Small intestine (tissue), 16 donors: ENCODE measurements around the gene TMUB2. TPM values are rescaled to one million over a fixed set of nuclear protein-coding genes. Genes with fewer than 3 reads are reported as not detected.
"Not testable (repeated sequence)": the region's sequence is repeated elsewhere in the genome, so short reads cannot be mapped to it uniquely, and the experiment has no call there.

Source experiments
- DNase-seq, 2 donors: peaks; one replicate each; pipeline versions ENCODE4 v3.0.0 to v3.0.0-alpha.2; 2013
- FAIRE-seq: peaks from 2 replicates; lab custom pipeline; 2012; peaks lifted over from hg19 to GRCh38; lab: Jason Lieb, UNC
- H3K27ac ChIP-seq, 3 donors: one replicate each; pipeline ENCODE4 v1.5.1; 2013; ENCODE audit warnings: low read length in 2 of 3, mild to moderate bottlenecking in 2 of 3, control low read depth in 1 of 3, inconsistent platforms in 1 of 3, low read depth in 1 of 3, moderate library complexity in 1 of 3
- H3K27me3 ChIP-seq, 3 donors: one replicate each; pipeline ENCODE4 v1.6.1; 2013; ENCODE audit warnings: low read length in 3 of 3, inconsistent platforms in 1 of 3; ENCODE audit not compliant: control insufficient read depth in 3 of 3, insufficient read depth in 3 of 3
- H3K36me3 ChIP-seq, 3 donors: one replicate each; pipeline ENCODE4 v1.6.1; 2013; ENCODE audit warnings: low read length in 3 of 3, inconsistent platforms in 1 of 3, low read depth in 1 of 3, mild to moderate bottlenecking in 1 of 3, moderate library complexity in 1 of 3; ENCODE audit not compliant: control insufficient read depth in 3 of 3, insufficient read depth in 2 of 3
- H3K4me1 ChIP-seq, 3 donors: one replicate each; pipeline ENCODE4 v1.6.1; 2013; ENCODE audit warnings: low read length in 2 of 3, inconsistent platforms in 1 of 3, low read depth in 1 of 3, mild to moderate bottlenecking in 1 of 3, moderate library complexity in 1 of 3; ENCODE audit not compliant: control insufficient read depth in 3 of 3, insufficient read depth in 2 of 3
- H3K4me3 ChIP-seq, 3 donors: one replicate each; pipeline ENCODE4 v1.5.1; 2013; ENCODE audit warnings: low read length in 3 of 3, control low read depth in 1 of 3, inconsistent platforms in 1 of 3, low read depth in 1 of 3, mild to moderate bottlenecking in 1 of 3, moderate library complexity in 1 of 3
- H3K9me3 ChIP-seq, 2 donors: one replicate each; pipeline ENCODE4 v1.6.1; 2013; ENCODE audit warnings: low read depth in 1 of 2, low read length in 1 of 2; ENCODE audit not compliant: control insufficient read depth in 2 of 2, insufficient read depth in 1 of 2
- WGBS, 3 donors: extraction: QIAGEN DNeasy Blood & Tissue Kit; methylation state at CpG; one replicate each; pipeline ENCODE4 v1.1.7; 2013; 5-methylcytosine and 5-hydroxymethylcytosine counted together
- long read RNA-seq, 10 donors: transcript quantifications; one replicate each; lab custom pipeline, GENCODE V29; 2026
- polyA plus RNA-seq, 4 donors: library from polyadenylated mRNA; stranded (reverse) in 3 of 4; unstranded in 1 of 4; fragments of 200-250 nt in 3 of 4; fragments of 120-200 nt in 1 of 4; gene quantifications; one replicate each; pipeline versions ENCODE4 v1.2.1 to v1.2.3, GENCODE V29; 2013
- donor health status: healthy with polysubstance abuse.
- donor health status: control.
- donor health status: control.
- donor health status: Bipolar disorder and iron deficiency.
- donor health status: healthy.

Gene TMUB2
- polyA plus RNA-seq, result 10 to 100 TPM; 28.7 to 40.2 (median 32.3) TPM
- long read RNA-seq, donor 1, result 0 reads
- long read RNA-seq, donor 2, result 0 reads
- long read RNA-seq, donor 3, partial matches to known transcripts, result 8 of 14 reads
- long read RNA-seq, donor 3, other reads (novel, unspliced or antisense), result 0 of 14 reads
- long read RNA-seq, donor 4, result 0 reads
- long read RNA-seq, donor 5, result 0 reads
- long read RNA-seq, donor 6, partial matches to known transcripts, result 0 of 2 reads
- long read RNA-seq, donor 6, other reads (novel, unspliced or antisense), result 0 of 2 reads
- long read RNA-seq, donor 7, partial matches to known transcripts, result 8 of 13 reads
- long read RNA-seq, donor 7, other reads (novel, unspliced or antisense), result 0 of 13 reads
- long read RNA-seq, donor 8, partial matches to known transcripts, result 0 of 2 reads
- long read RNA-seq, donor 8, other reads (novel, unspliced or antisense), result 0 of 2 reads
- long read RNA-seq, donor 9, partial matches to known transcripts, result 0 of 1 reads
- long read RNA-seq, donor 9, other reads (novel, unspliced or antisense), result 0 of 1 reads
- long read RNA-seq, donor 10, partial matches to known transcripts, result 0 of 10 reads
- long read RNA-seq, donor 10, other reads (novel, unspliced or antisense), result 0 of 10 reads

GRCh38 chr17:44186307-44187130 is at the start of gene TMUB2:
Gene TMUB2, plus strand, starts transcription at chr17:44186972. Its CDS starts 737 bp downstream, at chr17:44187709.
- 0 to 1% (median 0%) methylated on average over 48 to 50 of the region's 50 CpGs for WGBS, 3 donors
- Histone ChIP-seq H3K36me3 (peaks cover 0 to 36% (median 7%) of the 10 kb centered on the region in 3 donors), H3K27ac (peak within 1 kb of the TSS; percentile 80 to 99 (median 94)), H3K9me3 (no peaks in the 10 kb centered on the region), H3K4me3 (peak within 1 kb of the TSS; percentile 68 to 98 (median 83)), H3K4me1 (peaks cover 0 to 18% (median 8%) of the 10 kb centered on the region in 3 donors), H3K27me3 (no peaks in the 10 kb centered on the region)
- peak; percentile 99 for DNase-seq
- FAIRE-seq, result peak; percentile 96

DNA sequence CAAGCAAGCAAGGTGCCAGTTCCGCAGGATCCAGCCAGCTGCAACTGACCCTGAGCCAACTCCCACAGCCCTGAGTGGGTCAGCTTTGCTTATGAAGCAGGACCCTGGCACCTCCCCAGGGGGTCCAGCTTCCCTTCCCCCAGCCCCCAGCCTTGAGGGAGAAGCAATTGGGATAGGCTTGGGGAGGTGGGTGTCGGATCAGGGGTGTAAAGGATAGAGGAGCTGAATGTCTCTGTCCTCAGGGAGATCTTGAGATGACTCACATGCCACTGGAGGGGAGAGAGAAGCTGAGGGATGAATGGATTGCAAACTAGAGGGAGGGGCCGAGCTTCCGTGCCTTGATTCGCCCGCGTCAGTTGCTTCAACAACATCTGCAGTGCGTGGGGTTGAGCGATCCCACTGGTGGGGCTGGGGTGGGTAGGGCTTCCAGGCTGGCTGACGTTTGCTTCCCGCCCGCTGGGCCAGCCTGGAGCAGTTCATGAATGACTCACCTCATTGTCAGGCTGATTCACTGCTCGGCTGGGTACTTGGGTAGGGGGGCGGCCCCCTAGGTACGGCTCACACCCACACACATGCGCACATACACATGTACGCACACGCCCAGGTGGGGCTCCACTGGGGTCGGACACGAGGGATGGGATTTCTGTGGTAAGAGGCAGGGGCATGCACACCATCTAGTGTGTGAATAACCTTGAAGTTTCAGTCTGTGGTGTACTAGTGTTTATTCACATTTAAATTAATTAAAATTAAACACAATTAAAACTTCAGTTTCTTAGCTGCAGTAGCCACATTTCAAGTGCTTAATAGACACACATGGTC is 48.7 kb upstream of the TMUB2 start:
- H3K9me3 ChIP-seq, result no peaks in the 10 kb centered on the region
- FAIRE-seq, result no peak
- H3K36me3 ChIP-seq, result no peaks in the 10 kb centered on the region
- H3K4me1 ChIP-seq, result peaks cover 0 to 11% (median 0%) of the 10 kb centered on the region in 3 donors
- 3 to 9% (median 5%) methylated on average over 20 of the region's 20 CpGs for WGBS, 3 donors
- H3K27ac ChIP-seq, result peak overlapping the region in 2 of 3 donors; percentile 12 to 71
- peak; percentile 64 to 93 for DNase-seq
- H3K27me3 ChIP-seq, result no peaks in the 10 kb centered on the region
- no peak overlapping the region for H3K4me3 ChIP-seq

GRCh38 chr17:44143921-44144320 is 42.9 kb upstream of the TMUB2 start:
- not testable (repeated sequence) for H3K9me3 ChIP-seq, DNase-seq, H3K4me1 ChIP-seq, H3K4me3 ChIP-seq, H3K27me3 ChIP-seq, H3K27ac ChIP-seq, FAIRE-seq
- peaks cover 0 to 15% (median 0%) of the 10 kb centered on the region in 3 donors for H3K36me3 ChIP-seq
- 91 to 93% (median 93%) methylated on average over 8 of the region's 8 CpGs for WGBS, 3 donors

- FAIRE-seq (no peak), DNase-seq (no peak)
- Histone ChIP-seq H3K4me1 (no peaks in the 10 kb centered on the region), H3K4me3 (no peak overlapping the region), H3K36me3 (peaks cover 0 to 15% (median 0%) of the 10 kb centered on the region in 3 donors), H3K27ac (no peak overlapping the region), H3K9me3 (no peaks in the 10 kb centered on the region), H3K27me3 (no peaks in the 10 kb centered on the region)
- WGBS, 3 donors, result 90 to 91% (median 91%) methylated on average over 7 of the region's 7 CpGs
Measured at GRCh38 chr17:44144966-44145739, 41.6 kb upstream of the TMUB2 start.

DNA sequence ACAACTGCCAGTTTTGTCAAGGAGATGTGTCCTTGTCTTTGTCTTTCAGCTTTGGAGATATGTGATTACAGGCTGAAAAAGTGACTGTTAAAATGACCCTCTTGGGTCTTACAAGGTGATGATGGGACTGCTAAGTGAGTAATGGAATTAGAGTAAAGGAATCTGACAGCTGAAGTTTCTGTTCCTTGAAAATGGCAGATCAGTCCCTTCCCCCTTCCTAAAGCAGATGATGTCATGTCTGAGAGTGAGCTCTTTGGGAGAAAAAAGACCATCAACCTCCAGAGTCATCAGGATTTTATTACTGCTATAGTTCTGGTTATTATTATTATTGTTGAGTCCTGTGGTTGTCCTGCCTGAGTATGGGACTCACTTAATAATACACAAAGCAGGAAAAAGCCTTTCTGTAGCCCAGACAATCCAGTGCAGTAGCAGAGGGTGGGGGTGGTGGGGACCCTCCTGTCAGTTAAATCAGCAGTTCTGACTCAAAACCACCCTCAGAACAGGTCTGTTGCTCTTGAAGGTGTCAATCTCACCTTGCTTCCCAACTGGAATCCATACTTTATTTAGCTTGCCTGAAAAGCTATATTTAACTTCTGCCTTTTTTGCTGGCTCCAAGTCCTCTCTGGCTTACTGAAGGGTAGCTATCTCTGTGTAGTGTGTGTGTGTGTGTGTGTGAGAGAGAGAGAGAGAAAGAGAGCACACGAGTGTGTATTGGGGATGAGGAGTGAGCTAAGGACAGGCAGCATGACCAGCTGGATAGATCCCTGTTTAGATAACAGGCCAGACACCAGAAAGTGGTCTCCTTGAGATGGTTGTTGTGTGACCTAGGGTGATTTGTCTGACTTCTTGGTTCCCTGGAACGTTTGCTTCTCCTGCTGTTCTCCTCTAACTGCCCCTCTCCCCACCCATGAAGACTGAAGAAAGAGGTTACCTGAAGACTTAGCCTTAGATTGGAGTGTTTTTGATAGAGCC is 40.1 kb upstream of the TMUB2 start:
- Histone ChIP-seq H3K9me3 (no peaks in the 10 kb centered on the region), H3K27me3 (no peaks in the 10 kb centered on the region), H3K4me1 (no peaks in the 10 kb centered on the region), H3K27ac (no peak overlapping the region), H3K36me3 (peaks cover 0 to 20% (median 0%) of the 10 kb centered on the region in 3 donors), H3K4me3 (no peak overlapping the region)
- 49 to 70% (median 61%) methylated on average over 2 of the region's 2 CpGs for WGBS, 3 donors
- no peak for FAIRE-seq
- DNase-seq, result no peak

GRCh38 chr17:44147812-44148211 is 39.0 kb upstream of the TMUB2 start:
- DNase-seq (no peak), FAIRE-seq (no peak)
- H3K4me1 ChIP-seq, result no peaks in the 10 kb centered on the region
- WGBS, 3 donors, result 89 to 96% (median 94%) methylated on average over 4 of the region's 4 CpGs
- H3K4me3 ChIP-seq, result no peak overlapping the region
- no peak overlapping the region for H3K27ac ChIP-seq
- no peaks in the 10 kb centered on the region for H3K27me3 ChIP-seq
- H3K9me3 ChIP-seq, result no peaks in the 10 kb centered on the region
- H3K36me3 ChIP-seq, result peaks cover 0 to 23% (median 0%) of the 10 kb centered on the region in 3 donors
